Peyer's patch (tissue), 4 donors: ENCODE measurements around the gene ANXA10.

Source experiments
- POLR2A ChIP-seq, 2 donors: fragments of 450-650 bp; IDR thresholded peaks; one replicate each; pipeline ENCODE4 v1.5.1; 2017; ENCODE audit warnings: antibody characterized with exemption in 2 of 2, mild to moderate bottlenecking in 2 of 2, moderate library complexity in 2 of 2
- TF ChIP-seq, protein P1 (sequence below), 6 experiments: fragments of 450-650 bp in 4 of 6; fragments of 200-600 bp in 2 of 6; sonication (generic) in 1 of 6; IDR thresholded peaks; one replicate each; pipeline ENCODE4 v1.5.1; 2017 to 2019; ENCODE audit warnings: antibody characterized with exemption in 6 of 6, mild to moderate bottlenecking in 3 of 6, moderate library complexity in 1 of 6

- TF ChIP-seq, protein P1, sequence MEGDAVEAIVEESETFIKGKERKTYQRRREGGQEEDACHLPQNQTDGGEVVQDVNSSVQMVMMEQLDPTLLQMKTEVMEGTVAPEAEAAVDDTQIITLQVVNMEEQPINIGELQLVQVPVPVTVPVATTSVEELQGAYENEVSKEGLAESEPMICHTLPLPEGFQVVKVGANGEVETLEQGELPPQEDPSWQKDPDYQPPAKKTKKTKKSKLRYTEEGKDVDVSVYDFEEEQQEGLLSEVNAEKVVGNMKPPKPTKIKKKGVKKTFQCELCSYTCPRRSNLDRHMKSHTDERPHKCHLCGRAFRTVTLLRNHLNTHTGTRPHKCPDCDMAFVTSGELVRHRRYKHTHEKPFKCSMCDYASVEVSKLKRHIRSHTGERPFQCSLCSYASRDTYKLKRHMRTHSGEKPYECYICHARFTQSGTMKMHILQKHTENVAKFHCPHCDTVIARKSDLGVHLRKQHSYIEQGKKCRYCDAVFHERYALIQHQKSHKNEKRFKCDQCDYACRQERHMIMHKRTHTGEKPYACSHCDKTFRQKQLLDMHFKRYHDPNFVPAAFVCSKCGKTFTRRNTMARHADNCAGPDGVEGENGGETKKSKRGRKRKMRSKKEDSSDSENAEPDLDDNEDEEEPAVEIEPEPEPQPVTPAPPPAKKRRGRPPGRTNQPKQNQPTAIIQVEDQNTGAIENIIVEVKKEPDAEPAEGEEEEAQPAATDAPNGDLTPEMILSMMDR (IDR thresholded peaks at IDR 0.05): no peak
- no peak for TF ChIP-seq POLR2A (IDR thresholded peaks at IDR 0.05)
These were observed 128.6 kb downstream of the ANXA10 start for GRCh38 chr4:168220893-168221292.
